Peyer's patch (tissue), 4 donors: ENCODE results near the gene UTS2R. TPM values are rescaled to one million over a fixed set of nuclear protein-coding genes. Genes with fewer than 3 reads are reported as not detected.
A peak's percentile ranks its signal among the peaks of the same experiment; 100 is the strongest.

Source experiments
- DNase-seq, 3 donors: peaks; one replicate each; pipeline ENCODE4 v3.0.0-alpha.2; 2017 to 2019
- H3K27ac ChIP-seq, 4 donors: fragments of 200-600 bp; sonication (generic); one replicate each; pipeline ENCODE4 v1.5.1; 2016 to 2019
- H3K27me3 ChIP-seq, 2 donors: fragments of 200-600 bp; sonication (generic); one replicate each; pipeline ENCODE4 v1.5.1; 2019
- H3K36me3 ChIP-seq, 3 donors: fragments of 200-600 bp; sonication (generic); one replicate each; pipeline ENCODE4 v1.5.1; 2016 to 2019
- H3K4me1 ChIP-seq, 4 donors: fragments of 200-600 bp; sonication (generic); one replicate each; pipeline ENCODE4 v1.5.1; 2016 to 2019
- H3K4me3 ChIP-seq, 4 donors: fragments of 200-600 bp; sonication (generic); 1 replicate in 3 of 4; 2 replicates in 1 of 4; pipeline ENCODE4 v1.5.1; 2016 to 2019; ENCODE audit warnings: mild to moderate bottlenecking in 1 of 4
- H3K9me3 ChIP-seq, 4 donors: fragments of 200-600 bp; sonication (generic); one replicate each; pipeline ENCODE4 v1.5.1; 2016 to 2019; ENCODE audit warnings: mild to moderate bottlenecking in 1 of 4
- POLR2A ChIP-seq, 2 donors: fragments of 450-650 bp; IDR thresholded peaks; one replicate each; pipeline ENCODE4 v1.5.1; 2017; ENCODE audit warnings: antibody characterized with exemption in 2 of 2, mild to moderate bottlenecking in 2 of 2, moderate library complexity in 2 of 2
- total RNA-seq, 4 donors: library from RNA; depleted of rRNA; stranded (reverse); fragments of >200 nt; gene quantifications; one replicate each; pipeline ENCODE4 v1.1.0, GENCODE V29; 2016
- TF ChIP-seq, protein P1 (sequence below), 6 experiments: fragments of 450-650 bp in 4 of 6; fragments of 200-600 bp in 2 of 6; sonication (generic) in 1 of 6; IDR thresholded peaks; one replicate each; pipeline ENCODE4 v1.5.1; 2017 to 2019; ENCODE audit warnings: antibody characterized with exemption in 6 of 6, mild to moderate bottlenecking in 3 of 6, moderate library complexity in 1 of 6

UTS2R gene
- total RNA-seq, 4 donors from 2014 or later, result not detected

- TF ChIP-seq POLR2A (IDR thresholded peaks at IDR 0.05), result no peak
- TF ChIP-seq, protein P1, sequence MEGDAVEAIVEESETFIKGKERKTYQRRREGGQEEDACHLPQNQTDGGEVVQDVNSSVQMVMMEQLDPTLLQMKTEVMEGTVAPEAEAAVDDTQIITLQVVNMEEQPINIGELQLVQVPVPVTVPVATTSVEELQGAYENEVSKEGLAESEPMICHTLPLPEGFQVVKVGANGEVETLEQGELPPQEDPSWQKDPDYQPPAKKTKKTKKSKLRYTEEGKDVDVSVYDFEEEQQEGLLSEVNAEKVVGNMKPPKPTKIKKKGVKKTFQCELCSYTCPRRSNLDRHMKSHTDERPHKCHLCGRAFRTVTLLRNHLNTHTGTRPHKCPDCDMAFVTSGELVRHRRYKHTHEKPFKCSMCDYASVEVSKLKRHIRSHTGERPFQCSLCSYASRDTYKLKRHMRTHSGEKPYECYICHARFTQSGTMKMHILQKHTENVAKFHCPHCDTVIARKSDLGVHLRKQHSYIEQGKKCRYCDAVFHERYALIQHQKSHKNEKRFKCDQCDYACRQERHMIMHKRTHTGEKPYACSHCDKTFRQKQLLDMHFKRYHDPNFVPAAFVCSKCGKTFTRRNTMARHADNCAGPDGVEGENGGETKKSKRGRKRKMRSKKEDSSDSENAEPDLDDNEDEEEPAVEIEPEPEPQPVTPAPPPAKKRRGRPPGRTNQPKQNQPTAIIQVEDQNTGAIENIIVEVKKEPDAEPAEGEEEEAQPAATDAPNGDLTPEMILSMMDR (IDR thresholded peaks at IDR 0.05), result no peak
- Histone ChIP-seq H3K27ac (no peak overlapping the region), H3K4me1 (peaks cover 0 to 13% (median 3%) of the 10 kb centered on the region in 4 donors), H3K4me3 (no peak overlapping the region), H3K36me3 (peaks cover 0 to 5% (median 0%) of the 10 kb centered on the region in 3 donors), H3K9me3 (no peaks in the 10 kb centered on the region), H3K27me3 (no peaks in the 10 kb centered on the region)
- no peak for DNase-seq
These were observed 44.7 kb downstream of the UTS2R start for GRCh38 chr17:82416264-82416663.

- Histone ChIP-seq H3K36me3 (peaks cover 0 to 9% (median 0%) of the 10 kb centered on the region in 3 donors), H3K9me3 (no peaks in the 10 kb centered on the region), H3K4me3 (no peak overlapping the region), H3K27ac (no peak overlapping the region), H3K27me3 (no peaks in the 10 kb centered on the region), H3K4me1 (peaks cover 0 to 13% (median 3%) of the 10 kb centered on the region in 4 donors)
- DNase-seq, result no peak
- TF ChIP-seq POLR2A (IDR thresholded peaks at IDR 0.05), result no peak
- TF ChIP-seq, protein P1 (IDR thresholded peaks at IDR 0.05), result no peak
These were observed 45.2 kb downstream of the UTS2R start for GRCh38 chr17:82416771-82417170.

DNA sequence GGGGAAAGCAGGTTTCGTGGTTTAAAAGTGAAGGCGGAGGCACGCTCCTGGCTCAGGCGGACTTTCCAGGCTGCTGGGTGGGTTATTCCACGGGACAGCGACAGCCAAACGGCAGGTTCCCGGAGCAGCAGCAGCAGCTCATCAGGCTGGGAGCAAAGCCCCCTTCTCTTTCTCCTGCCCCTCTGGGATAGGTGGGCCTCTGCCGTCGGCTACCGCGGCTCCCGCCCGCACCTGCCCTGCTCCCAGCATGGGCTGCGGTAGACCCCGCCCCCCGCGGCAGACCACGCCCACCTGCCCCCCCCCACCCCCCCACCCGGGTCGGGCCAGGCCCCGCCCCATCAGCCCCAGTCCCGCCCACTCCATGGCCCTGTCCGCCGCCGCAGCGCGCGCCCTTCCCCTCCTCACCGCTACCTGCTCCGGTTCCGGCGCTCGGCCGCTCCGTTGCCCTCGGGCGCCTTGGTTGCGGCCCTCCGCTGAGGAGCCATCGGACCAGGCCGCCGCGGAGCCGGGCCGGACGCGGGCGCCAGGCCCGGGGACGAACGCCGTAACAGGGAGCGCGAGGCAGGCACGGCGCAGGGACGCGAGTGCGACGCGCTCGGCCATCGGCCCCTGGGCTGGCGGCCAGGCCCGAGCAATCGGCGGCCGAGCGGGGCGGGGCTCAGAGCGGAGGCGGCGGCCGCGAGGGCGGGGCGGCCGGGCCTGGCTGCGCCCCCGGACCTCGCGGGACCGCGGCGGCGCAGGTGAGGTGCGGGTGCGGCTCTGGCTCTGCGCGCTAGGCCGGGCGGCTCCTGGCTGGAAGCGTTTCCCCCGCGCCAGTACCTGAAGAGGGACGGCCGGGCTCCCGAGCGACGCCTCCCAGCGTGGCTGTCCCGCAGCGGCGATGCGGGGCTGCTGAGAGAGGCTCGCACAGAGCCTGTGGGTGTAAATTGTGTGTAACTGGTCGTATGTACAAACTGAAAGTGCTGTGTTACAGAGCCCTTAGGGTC, 46.7 kb downstream of the UTS2R start, which contains the start of the genes HEXD and OGFOD3:
Gene HEXD, plus strand, starts transcription at position 347 of the 986 bp plus-strand sequence. CDS start 1,453 bp downstream, outside the sequence.
Gene OGFOD3, minus strand, starts transcription at position 586 of the 986 bp plus-strand sequence. Its CDS starts 101 bp downstream, at position 485.
- H3K27ac ChIP-seq, result peak within 1 kb of the TSS; percentile 89 to 97 (median 94)
- H3K4me3 ChIP-seq, result peak within 1 kb of the TSS; percentile 83 to 100 (median 90)
- DNase-seq, result peak; percentile 77 to 95 (median 92)
- peaks cover 0 to 13% (median 3%) of the 10 kb centered on the region in 4 donors for H3K4me1 ChIP-seq
- H3K27me3 ChIP-seq, result no peaks in the 10 kb centered on the region
- peaks cover 0 to 9% (median 0%) of the 10 kb centered on the region in 3 donors for H3K36me3 ChIP-seq
- TF ChIP-seq POLR2A (IDR thresholded peaks at IDR 0.05), result peak; percentile 58 to 65
- TF ChIP-seq, protein P1 (IDR thresholded peaks at IDR 0.05), result peak in 4 of 6 experiments; percentile 31 to 54 (median 38)
- H3K9me3 ChIP-seq, result peaks cover 0 to 5% (median 0%) of the 10 kb centered on the region in 4 donors

DNA sequence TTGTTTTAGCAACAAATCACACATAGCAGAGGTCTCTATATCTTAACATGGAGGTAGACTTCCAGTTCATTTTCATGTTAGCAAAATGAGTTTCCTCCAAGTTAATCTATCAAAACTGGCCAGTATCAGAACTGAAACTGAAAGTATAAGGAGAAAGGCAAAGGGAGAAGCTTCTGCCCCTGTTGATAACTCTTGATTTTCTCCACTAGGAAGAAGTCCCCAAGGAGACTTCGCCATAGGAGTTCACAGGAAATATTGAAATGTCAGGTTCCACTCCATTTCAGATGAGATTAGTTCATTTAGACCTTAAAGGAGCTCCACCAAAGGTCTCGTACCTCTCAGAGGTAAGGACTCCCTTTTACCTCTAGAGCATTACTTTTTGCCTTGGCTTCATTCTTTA, 48.0 kb downstream of the UTS2R start:
- TF ChIP-seq, protein P1 (IDR thresholded peaks at IDR 0.05), result peak in 1 of 6 experiments; percentile 1
- no peak for TF ChIP-seq POLR2A (IDR thresholded peaks at IDR 0.05)
- Histone ChIP-seq H3K36me3 (peaks cover 0 to 9% (median 0%) of the 10 kb centered on the region in 3 donors), H3K4me1 (peaks cover 0 to 10% (median 3%) of the 10 kb centered on the region in 4 donors), H3K27ac (peak overlapping the region; percentile 89 to 97 (median 94)), H3K27me3 (no peaks in the 10 kb centered on the region), H3K4me3 (peak overlapping the region in 3 of 4 donors; percentile 83 to 100 (median 85)), H3K9me3 (peaks cover 0 to 5% (median 0%) of the 10 kb centered on the region in 4 donors)
- no peak for DNase-seq

GRCh38 chr17:82424001-82424862, 52.7 kb downstream of the UTS2R start:
- no peak overlapping the region for H3K4me3 ChIP-seq
- H3K27me3 ChIP-seq, result no peaks in the 10 kb centered on the region
- no peaks in the 10 kb centered on the region for H3K4me1 ChIP-seq
- H3K9me3 ChIP-seq, result peaks cover 0 to 5% (median 0%) of the 10 kb centered on the region in 4 donors
- no peak overlapping the region for H3K27ac ChIP-seq
- no peak for TF ChIP-seq POLR2A (IDR thresholded peaks at IDR 0.05)
- TF ChIP-seq, protein P1 (IDR thresholded peaks at IDR 0.05), result peak; percentile 29 to 72 (median 55)
- peak in 2 of 3 donors; percentile 36 to 76 for DNase-seq
- peaks cover 0 to 9% (median 0%) of the 10 kb centered on the region in 3 donors for H3K36me3 ChIP-seq
